GM21360 (cell line): ENCODE data around the gene AFG1L.
"Not testable (repeated sequence)": the region's sequence is repeated elsewhere in the genome, so short reads cannot be mapped to it uniquely, and the experiment has no call there.

Source experiments
- ATAC-seq: cut with Tn5 transposase; IDR thresholded peaks from one replicate; pipeline ENCODE4 v1.9.1; 2021; ENCODE audit warnings: mild to moderate bottlenecking, moderate library complexity; ENCODE audit not compliant: unreplicated experiment

AFG1L gene

DNA sequence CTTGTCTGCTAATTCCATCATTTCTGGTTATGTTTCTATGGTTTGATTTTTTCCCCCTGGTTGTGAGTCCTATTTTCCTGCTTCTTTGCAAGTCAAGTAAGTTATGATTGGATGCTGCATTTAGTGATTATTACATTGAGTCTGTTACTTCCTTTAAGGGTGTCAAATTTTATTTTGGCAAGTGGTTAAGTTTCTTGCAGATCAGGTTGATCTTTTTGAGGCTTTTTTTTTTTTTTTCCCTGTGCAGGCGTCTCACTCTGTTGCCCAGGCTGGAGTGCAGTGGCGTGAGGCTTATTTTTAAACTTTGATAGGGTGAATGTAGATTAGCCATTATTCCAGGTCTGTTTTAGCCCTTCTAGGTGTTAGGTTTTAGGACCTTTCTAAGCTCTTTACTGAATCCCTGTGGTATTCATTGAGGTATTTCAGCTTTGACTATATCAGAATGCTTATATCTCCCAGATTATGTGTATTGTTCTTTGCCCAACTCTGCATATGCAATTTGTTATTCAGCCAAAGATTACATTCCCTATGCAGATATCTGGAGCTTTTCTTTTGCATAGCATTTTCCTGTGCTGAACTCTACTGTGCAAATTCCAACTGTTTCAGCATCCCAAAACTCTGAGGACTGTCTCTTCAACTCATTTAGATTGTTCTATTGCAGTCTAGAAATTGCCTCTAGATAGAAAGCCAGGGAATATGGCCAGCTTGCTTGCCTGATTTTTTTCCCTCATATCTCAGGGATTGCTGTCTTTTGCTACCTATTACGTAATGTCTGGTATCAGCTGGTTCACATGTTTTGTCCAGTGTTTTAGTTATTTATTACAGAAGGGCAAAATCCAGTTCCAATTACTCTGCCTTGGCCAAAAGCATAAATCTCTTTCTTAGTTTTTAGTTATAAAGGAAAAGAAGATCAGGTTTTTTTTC is 113.3 kb downstream of the AFG1L start:
- no peak for ATAC-seq

- no peak for ATAC-seq
These were observed 114.0 kb downstream of the AFG1L start for GRCh38 chr6:108408861-108409260.

DNA sequence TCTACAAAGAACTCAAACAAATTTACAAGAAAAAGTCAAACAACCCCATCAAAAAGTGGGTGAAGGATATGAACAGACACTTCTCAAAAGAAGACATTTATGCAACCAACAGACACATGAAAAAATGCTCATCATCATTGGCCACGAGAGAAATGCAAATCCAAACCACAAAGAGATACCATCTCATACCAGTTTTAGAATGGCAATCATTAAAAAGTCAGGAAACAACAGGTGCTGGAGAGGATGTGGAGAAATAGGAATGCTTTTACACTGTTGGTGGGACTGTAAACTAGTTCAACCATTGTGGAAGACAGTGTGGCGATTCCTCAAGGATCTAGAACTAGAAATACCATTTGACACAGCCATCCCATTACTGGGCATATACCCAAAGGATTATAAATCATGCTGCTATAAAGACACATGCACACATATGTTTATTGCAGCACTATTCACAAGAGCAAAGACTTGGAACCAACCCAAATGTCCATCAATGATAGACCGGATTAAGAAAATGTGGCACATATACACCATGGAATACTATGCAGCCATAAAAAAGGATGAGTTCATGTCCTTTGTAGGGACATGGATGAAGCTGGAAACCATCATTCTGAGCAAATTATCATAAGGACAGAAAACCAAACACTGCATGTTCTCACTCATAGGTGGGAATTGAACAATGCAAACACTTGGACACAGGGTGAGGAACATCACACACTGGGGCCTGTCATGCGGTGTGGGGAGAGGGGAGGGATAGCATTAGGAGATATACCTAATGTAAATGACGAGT is 121.4 kb downstream of the AFG1L start:
- ATAC-seq = not testable (repeated sequence)

GRCh38 chr6:108417027-108417426 is 122.2 kb downstream of the AFG1L start:
- no peak for ATAC-seq

- ATAC-seq = no peak
These were observed 124.6 kb downstream of the AFG1L start for GRCh38 chr6:108419474-108419873.

DNA sequence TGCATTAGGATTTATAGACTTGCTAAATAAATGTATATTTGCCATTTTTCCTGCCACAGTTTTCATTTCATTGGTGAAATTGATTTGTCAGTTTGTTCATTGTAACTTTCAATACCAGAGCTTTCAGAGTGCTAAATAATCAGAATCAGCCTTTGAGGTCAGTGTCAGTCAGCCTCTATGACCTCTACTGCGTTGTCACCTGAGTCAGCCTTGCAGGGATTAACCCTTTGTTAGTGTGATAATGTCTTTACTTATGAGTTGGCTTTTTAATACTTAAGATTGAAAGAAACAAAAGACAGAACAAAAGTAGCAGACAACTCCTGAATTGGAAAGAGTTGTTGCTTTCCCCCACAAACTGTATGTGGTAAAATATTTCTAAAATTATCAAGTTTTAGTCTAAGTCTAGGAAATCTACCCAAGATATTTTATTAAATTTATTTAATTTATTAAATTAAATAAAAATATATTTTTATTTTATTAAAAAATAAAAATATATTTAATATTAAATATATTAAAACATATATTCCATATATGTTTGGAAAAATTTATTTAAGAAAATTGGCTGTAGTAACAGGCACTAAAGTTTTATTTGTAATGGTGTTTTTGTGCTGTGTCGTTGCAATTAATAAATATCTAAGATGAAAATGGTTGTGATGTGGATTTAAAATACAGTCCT is 125.2 kb downstream of the AFG1L start:
- ATAC-seq = no peak

- ATAC-seq = no peak
These were observed 126.5 kb downstream of the AFG1L start for GRCh38 chr6:108421366-108421765.

DNA sequence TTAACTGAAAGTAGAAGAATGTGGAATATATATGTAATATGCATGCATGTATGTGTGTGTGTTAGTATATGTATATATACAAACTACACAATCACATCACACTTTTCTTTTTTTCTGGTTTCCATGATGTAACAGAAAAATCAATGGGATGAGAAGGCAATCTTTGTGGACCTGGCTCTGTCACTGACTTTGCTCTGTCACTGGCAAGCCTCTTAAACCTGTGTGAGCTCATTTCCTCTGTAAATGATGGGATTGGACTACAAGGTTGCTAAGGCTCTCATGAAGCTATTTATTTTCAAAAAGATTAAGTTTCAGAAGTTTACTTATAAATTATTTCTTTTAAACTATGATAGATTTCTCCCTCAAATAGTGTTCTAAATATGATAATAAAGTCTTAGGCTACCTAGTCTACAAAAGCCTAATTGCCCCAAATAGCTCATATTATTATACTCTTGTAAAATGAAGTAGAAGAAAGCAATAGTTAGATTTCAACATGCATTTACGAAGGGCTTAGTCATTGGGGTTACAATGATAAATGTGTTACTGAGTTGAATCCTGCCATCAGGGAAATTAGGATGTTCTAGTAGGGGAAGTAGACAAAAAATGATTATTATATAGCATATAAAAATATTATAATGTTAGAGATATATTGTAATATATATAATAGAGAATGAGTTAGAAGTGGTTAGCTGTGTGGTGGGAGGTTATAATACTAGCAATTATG is 129.3 kb downstream of the AFG1L start:
- ATAC-seq = no peak

DNA sequence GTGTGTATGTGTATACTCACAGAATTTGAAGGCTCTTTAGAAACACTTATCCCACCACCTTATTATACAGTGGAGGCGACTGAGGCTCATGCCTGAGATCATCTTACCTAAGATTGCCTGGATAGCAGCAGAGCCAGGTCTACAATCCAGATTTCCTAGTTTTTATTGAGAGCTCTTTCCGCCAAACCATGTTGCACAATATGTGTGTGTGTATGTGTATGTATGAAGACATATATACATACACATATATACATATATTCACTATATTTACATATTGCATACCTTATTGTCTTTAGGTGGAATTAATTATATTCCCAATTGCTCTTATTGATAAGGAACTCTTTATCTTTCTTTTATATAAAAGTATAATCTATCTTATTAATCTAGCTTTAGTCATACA is 130.6 kb downstream of the AFG1L start:
- ATAC-seq = no peak

- no peak for ATAC-seq
These were observed 137.3 kb downstream of the AFG1L start for GRCh38 chr6:108432143-108432542.

- ATAC-seq = no peak
These were observed 137.9 kb downstream of the AFG1L start for GRCh38 chr6:108432792-108433191.

DNA sequence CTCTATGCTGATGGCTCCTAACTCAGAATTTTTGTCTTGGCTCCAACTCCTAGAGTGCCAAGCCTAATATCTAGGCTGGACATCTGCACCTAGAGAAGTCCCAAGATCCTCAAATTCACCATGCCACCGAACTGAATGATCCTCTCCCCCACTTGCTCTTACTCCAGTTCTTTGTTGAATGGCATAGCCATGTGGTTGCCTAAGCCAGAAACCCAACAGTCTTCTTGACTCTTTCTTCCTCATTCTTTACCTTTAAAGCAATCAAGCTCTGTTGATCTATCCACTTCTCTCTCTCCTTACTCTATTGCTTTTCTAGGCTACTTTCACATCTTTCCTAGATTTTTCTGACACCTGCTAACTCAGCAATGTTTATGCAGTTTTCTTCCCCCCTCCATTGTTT is 139.4 kb downstream of the AFG1L start:
- no peak for ATAC-seq

GRCh38 chr6:108435391-108435790 is 140.5 kb downstream of the AFG1L start:
- no peak for ATAC-seq

GRCh38 chr6:108436771-108437170 is 141.9 kb downstream of the AFG1L start:
- ATAC-seq = no peak

GRCh38 chr6:108437821-108438220 is 143.0 kb downstream of the AFG1L start:
- ATAC-seq = no peak

DNA sequence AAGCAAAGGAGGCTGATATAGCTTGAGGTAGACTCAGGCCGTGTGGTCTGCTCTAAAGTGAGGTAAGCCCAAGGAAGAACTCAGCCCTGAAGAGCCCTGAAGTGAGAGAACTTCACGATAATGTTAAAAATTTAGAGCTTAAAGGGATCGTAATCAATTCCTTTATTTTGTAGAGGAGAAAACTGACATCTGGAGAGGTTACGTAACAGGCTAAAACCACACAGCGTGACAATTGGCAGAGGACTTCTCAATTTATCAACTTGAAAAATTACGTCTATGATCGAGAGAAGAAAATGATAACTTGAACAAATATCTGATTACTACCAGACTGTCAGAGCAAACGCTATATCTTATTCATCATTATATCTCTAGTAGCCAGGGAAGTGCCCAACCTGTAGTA is 144.1 kb downstream of the AFG1L start:
- no peak for ATAC-seq

DNA sequence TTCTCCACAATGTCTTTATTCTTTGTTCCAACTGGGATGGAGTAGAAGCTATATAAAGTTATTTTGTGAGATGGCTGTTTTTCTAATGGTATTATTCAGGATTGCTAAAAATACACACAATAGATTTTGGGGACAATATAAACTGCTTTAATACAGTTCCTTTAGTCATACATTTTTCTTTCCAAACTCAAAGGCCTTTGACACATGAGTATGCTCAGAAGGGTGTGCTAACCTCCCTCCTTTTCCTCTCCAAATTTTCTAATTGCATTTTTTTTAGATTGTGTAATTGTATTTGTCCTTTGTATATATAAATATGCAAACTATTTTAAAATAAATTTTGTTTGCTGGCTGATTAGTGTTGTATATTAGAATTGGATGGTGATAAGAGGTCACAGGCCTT is 146.3 kb downstream of the AFG1L start:
- no peak for ATAC-seq

DNA sequence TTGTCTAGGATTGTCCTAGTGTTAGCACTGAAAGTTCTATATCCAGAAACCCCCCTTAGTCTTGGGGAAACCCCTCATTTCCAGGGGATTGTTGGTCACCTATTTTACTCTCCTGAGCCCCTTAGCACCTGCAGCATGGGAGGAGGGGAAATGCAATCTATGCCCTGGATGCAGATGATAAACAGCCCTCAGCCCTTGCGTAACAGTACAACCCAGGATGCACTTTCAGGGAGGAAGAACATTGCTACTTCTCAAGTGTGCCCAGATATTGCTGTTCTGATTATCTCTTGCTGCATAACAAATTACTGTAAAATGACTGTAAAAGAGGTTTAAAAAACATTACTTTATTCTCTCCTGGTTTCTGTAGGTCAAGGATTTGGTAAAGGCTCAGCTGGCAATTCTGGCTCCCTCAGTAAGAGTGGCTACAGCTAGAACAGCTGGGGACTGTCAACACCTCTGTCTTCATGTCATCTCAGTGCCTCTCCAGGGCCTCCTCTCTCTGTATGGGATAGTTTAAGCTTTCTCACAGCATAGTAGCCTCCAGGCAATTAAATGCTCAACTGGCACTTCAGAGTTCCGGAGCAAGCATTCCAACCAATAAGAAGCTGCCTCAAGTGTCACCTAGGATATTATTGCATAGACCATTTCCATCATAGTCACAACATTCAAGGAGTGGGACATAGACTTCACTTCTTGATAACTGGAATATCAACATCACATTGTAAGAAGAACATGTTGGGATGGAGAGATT is 148.1 kb downstream of the AFG1L start:
- no peak for ATAC-seq

GRCh38 chr6:108446629-108447150 is 151.8 kb downstream of the AFG1L start:
- ATAC-seq = no peak

- no peak for ATAC-seq
These were observed 153.6 kb downstream of the AFG1L start for GRCh38 chr6:108448481-108448880.
